Muscle of arm (tissue), 14 donors: ENCODE results near the gene CLDN9. TPM values are rescaled to one million over a fixed set of nuclear protein-coding genes. Genes with fewer than 3 reads are reported as not detected.

ENCODE experiments used
- DNase-seq: peaks from one replicate; pipeline ENCODE4 v3.0.0-alpha.2; 2013
- long read RNA-seq, 11 donors: transcript quantifications; one replicate each; lab custom pipeline, GENCODE V29; 2026
- polyA plus RNA-seq, 12 donors: library from polyadenylated mRNA; unstranded; fragments of 120-200 nt; gene quantifications; one replicate each; pipeline ENCODE4 v1.2.1, GENCODE V29; 2013; ENCODE audit not compliant: insufficient read length in 12 of 12

CLDN9 gene
- polyA plus RNA-seq = 1 to 10 TPM in 8 of 12 donors, under 1 TPM in 3, not detected in 1; 0.39 to 5.2 (median 2.0) TPM
- long read RNA-seq, donor 1, partial matches to known transcripts = 0 of 3 reads
- long read RNA-seq, donor 1, other reads (novel, unspliced or antisense) = 0 of 3 reads
- long read RNA-seq, donor 2 = 0 reads
- long read RNA-seq, donor 3, partial matches to known transcripts = 0 of 3 reads
- long read RNA-seq, donor 3, other reads (novel, unspliced or antisense) = 0 of 3 reads
- long read RNA-seq, donor 4 = 0 reads
- long read RNA-seq, donor 5, partial matches to known transcripts = 0 of 2 reads
- long read RNA-seq, donor 5, other reads (novel, unspliced or antisense) = 0 of 2 reads
- long read RNA-seq, donor 6, partial matches to known transcripts = 0 of 1 reads
- long read RNA-seq, donor 6, other reads (novel, unspliced or antisense) = 0 of 1 reads
- long read RNA-seq, donor 7, partial matches to known transcripts = 0 of 1 reads
- long read RNA-seq, donor 7, other reads (novel, unspliced or antisense) = 0 of 1 reads
- long read RNA-seq, donor 8, transcript CLDN9-201 (1 exons, 2,050 nt) = major isoform, 8 of 8 reads
- long read RNA-seq, donor 8, partial matches to known transcripts = 0 of 8 reads
- long read RNA-seq, donor 8, other reads (novel, unspliced or antisense) = 0 of 8 reads
- long read RNA-seq, donor 9 = 0 reads
- long read RNA-seq, donor 10, partial matches to known transcripts = 0 of 2 reads
- long read RNA-seq, donor 10, other reads (novel, unspliced or antisense) = 0 of 2 reads
- long read RNA-seq, donor 11 = 0 reads

- DNase-seq = no peak
Measured at GRCh38 chr16:3012828-3013420, at the start of gene CLDN9. Gene CLDN9, plus strand, starts transcription at chr16:3012923. Its CDS starts 440 bp downstream, at chr16:3013363.

GRCh38 chr16:2963074-2963722, 49.5 kb upstream of the CLDN9 start:
- no peak for DNase-seq

GRCh38 chr16:2963723-2964474, 48.8 kb upstream of the CLDN9 start, which contains the start of gene KREMEN2:
Gene KREMEN2, plus strand, starts transcription at chr16:2964275. Its CDS starts 246 bp downstream, at chr16:2964521.
- no peak for DNase-seq

- DNase-seq = no peak
Measured at GRCh38 chr16:2964475-2965336, 48.0 kb upstream of the CLDN9 start.

- no peak for DNase-seq
Measured at GRCh38 chr16:2966043-2966807, 46.5 kb upstream of the CLDN9 start.

- no peak for DNase-seq
Measured at GRCh38 chr16:2966808-2967191, 45.9 kb upstream of the CLDN9 start.

GRCh38 chr16:2967211-2967631, 45.5 kb upstream of the CLDN9 start:
- no peak for DNase-seq

- DNase-seq = no peak
Measured at GRCh38 chr16:2967721-2968161, 45.0 kb upstream of the CLDN9 start.

GRCh38 chr16:2968368-2968737, 44.4 kb upstream of the CLDN9 start:
- DNase-seq = no peak

GRCh38 chr16:2968738-2969544, 43.8 kb upstream of the CLDN9 start, which contains the start of gene PAQR4:
Gene PAQR4, plus strand, starts transcription at chr16:2969348. Its CDS starts 327 bp downstream, at chr16:2969675.
- DNase-seq = peak; percentile 87

GRCh38 chr16:2969545-2970521, 42.9 kb upstream of the CLDN9 start:
- no peak for DNase-seq

- no peak for DNase-seq
Measured at GRCh38 chr16:2970563-2970962, 42.2 kb upstream of the CLDN9 start.

- DNase-seq = no peak
Measured at GRCh38 chr16:2971134-2971984, 41.4 kb upstream of the CLDN9 start.

- no peak for DNase-seq
Measured at GRCh38 chr16:2971985-2972784, 40.5 kb upstream of the CLDN9 start.

GRCh38 chr16:2973093-2973492, 39.6 kb upstream of the CLDN9 start:
- DNase-seq = no peak
